Measurements from ENCODE around the gene BCAS3.
A peak's percentile ranks its signal among the peaks of the same experiment; 100 is the strongest.

The BCAS3 gene

GRCh38 chr17:61087024-61087423 is 409.4 kb downstream of the BCAS3 start:
- Mint-ChIP-seq H3K27me3 (no peaks in the 10 kb centered on the region), H3K27ac (no peak overlapping the region), H3K36me3 (ENCODE audit: low read depth) (peaks cover 18% of the 10 kb centered on the region), H3K9me3 (peaks cover 13% of the 10 kb centered on the region), H3K4me1 (ENCODE audit: low read depth) (no peaks in the 10 kb centered on the region), H3K4me3 (no peak overlapping the region)

DNA sequence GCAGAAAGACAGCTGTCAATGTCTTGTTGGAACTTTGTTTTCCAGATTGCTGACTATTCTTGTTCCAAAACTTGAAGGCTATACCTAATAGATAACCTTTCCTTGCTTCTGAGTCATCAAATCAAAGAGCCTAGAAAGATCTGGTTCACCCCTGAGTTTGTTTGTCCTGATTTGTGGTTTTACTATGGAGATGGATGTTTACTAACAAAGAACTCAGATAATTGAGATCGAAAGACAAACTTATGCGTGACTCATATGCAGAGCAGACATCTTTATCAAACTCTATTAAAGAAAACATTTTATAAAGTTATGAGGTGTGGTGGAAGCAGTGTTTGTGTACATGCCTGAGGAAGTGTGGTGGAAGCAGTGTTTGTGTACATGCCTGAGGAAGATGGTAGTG is 410.9 kb downstream of the BCAS3 start:
- Mint-ChIP-seq H3K36me3 (ENCODE audit: low read depth) (peaks cover 23% of the 10 kb centered on the region), H3K9me3 (peaks cover 17% of the 10 kb centered on the region), H3K4me3 (no peak overlapping the region), H3K27me3 (no peaks in the 10 kb centered on the region), H3K27ac (no peak overlapping the region), H3K4me1 (ENCODE audit: low read depth) (no peaks in the 10 kb centered on the region)

DNA sequence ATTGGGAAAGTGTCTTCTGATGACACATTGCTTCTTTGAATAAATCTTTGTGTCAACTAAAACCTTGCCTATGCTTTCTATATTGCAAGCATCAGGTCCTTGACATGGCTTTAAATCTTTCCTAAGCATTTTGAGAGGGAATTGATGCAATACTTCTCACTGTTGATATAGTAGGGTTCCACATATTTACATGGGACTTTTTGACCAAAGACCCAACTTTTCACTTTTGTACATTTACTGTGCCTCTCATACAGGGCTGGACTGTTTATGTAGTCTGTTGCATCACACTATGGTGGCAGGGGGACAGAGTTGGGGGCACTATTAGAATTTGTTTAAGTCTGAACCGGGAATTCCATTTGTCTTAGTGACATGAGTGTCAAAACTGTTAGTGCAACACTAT is 413.4 kb downstream of the BCAS3 start:
- H3K4me1 Mint-ChIP-seq (ENCODE audit: low read depth): no peaks in the 10 kb centered on the region
- H3K27me3 Mint-ChIP-seq: no peaks in the 10 kb centered on the region
- H3K4me3 Mint-ChIP-seq: no peak overlapping the region
- H3K9me3 Mint-ChIP-seq: peaks cover 17% of the 10 kb centered on the region
- peaks cover 23% of the 10 kb centered on the region for H3K36me3 Mint-ChIP-seq (ENCODE audit: low read depth)
- no peak overlapping the region for H3K27ac Mint-ChIP-seq

GRCh38 chr17:61097781-61098180 is 420.1 kb downstream of the BCAS3 start:
- Mint-ChIP-seq H3K27ac (no peak overlapping the region), H3K36me3 (ENCODE audit: low read depth) (no peaks in the 10 kb centered on the region), H3K9me3 (no peaks in the 10 kb centered on the region), H3K27me3 (no peaks in the 10 kb centered on the region), H3K4me3 (no peak overlapping the region), H3K4me1 (ENCODE audit: low read depth) (no peaks in the 10 kb centered on the region)

DNA sequence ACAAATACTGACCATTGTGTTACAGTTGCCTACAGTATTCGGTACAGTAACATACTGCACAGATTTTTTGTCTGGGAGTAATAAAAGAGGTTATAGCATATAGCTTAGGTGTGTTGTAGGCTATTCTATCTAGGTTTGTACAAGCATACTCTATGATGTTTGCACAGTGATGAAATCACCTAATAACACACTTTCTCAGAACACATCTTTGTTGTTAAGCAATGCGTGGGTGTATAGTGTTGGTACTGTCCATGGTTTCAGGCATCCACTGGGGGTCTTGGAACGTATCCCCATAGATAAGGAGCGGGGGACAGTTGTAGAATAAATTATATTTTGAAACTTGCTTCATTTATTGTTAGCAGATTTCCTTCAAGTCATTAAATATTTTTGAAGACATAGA is 428.7 kb downstream of the BCAS3 start:
- Mint-ChIP-seq H3K27ac (no peak overlapping the region), H3K9me3 (no peaks in the 10 kb centered on the region), H3K4me3 (no peak overlapping the region), H3K36me3 (ENCODE audit: low read depth) (no peaks in the 10 kb centered on the region), H3K4me1 (ENCODE audit: low read depth) (no peaks in the 10 kb centered on the region), H3K27me3 (no peaks in the 10 kb centered on the region)

DNA sequence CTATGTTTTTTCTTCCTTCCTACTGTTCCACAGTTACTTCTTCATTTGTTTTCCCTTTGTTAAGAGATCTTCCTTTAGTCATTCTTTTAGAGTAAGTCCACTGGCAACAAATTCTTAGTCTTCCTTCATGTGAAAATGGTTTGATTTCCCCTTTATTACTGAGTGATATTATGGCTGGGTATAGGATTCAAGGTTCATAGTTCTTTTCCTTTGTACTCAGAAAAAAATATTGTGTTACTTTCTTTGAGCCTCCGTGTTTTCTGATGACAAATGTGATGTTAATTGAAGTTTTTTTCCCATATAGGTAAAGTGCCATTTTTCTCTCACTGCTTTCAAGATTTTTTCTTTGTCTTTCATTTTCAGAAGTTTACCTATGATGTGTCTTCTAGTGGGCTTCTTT is 438.9 kb downstream of the BCAS3 start:
- no peaks in the 10 kb centered on the region for H3K27me3 Mint-ChIP-seq
- no peak overlapping the region for H3K27ac Mint-ChIP-seq
- no peaks in the 10 kb centered on the region for H3K4me1 Mint-ChIP-seq (ENCODE audit: low read depth)
- H3K36me3 Mint-ChIP-seq (ENCODE audit: low read depth): peaks cover 11% of the 10 kb centered on the region
- no peak overlapping the region for H3K4me3 Mint-ChIP-seq
- peaks cover 11% of the 10 kb centered on the region for H3K9me3 Mint-ChIP-seq

- H3K4me1 Mint-ChIP-seq (ENCODE audit: low read depth): no peaks in the 10 kb centered on the region
- no peaks in the 10 kb centered on the region for H3K27me3 Mint-ChIP-seq
- no peak overlapping the region for H3K4me3 Mint-ChIP-seq
- H3K27ac Mint-ChIP-seq: peak overlapping the region; percentile 28
- H3K36me3 Mint-ChIP-seq (ENCODE audit: low read depth): peaks cover 11% of the 10 kb centered on the region
- H3K9me3 Mint-ChIP-seq: peaks cover 11% of the 10 kb centered on the region
Observed at GRCh38 chr17:61117983-61118382, 440.3 kb downstream of the BCAS3 start.

- Mint-ChIP-seq H3K4me1 (ENCODE audit: low read depth) (no peaks in the 10 kb centered on the region), H3K9me3 (peaks cover 11% of the 10 kb centered on the region)
Observed at GRCh38 chr17:61118871-61119270, 441.2 kb downstream of the BCAS3 start.

GRCh38 chr17:61122326-61122913 is 444.8 kb downstream of the BCAS3 start:
- H3K9me3 Mint-ChIP-seq: peaks cover 5% of the 10 kb centered on the region
- H3K27me3 Mint-ChIP-seq: no peaks in the 10 kb centered on the region
- no peak overlapping the region for H3K4me3 Mint-ChIP-seq
- H3K36me3 Mint-ChIP-seq (ENCODE audit: low read depth): peaks cover 5% of the 10 kb centered on the region
- H3K27ac Mint-ChIP-seq: no peak overlapping the region
- H3K4me1 Mint-ChIP-seq (ENCODE audit: low read depth): no peaks in the 10 kb centered on the region

More at GRCh38 chr17:61118871-61119270, 441.2 kb downstream of the BCAS3 start:
- peaks cover 11% of the 10 kb centered on the region for H3K36me3 Mint-ChIP-seq (ENCODE audit: low read depth)
- H3K4me3 Mint-ChIP-seq: no peak overlapping the region
- no peaks in the 10 kb centered on the region for H3K27me3 Mint-ChIP-seq
- H3K27ac Mint-ChIP-seq: no peak overlapping the region

DNA sequence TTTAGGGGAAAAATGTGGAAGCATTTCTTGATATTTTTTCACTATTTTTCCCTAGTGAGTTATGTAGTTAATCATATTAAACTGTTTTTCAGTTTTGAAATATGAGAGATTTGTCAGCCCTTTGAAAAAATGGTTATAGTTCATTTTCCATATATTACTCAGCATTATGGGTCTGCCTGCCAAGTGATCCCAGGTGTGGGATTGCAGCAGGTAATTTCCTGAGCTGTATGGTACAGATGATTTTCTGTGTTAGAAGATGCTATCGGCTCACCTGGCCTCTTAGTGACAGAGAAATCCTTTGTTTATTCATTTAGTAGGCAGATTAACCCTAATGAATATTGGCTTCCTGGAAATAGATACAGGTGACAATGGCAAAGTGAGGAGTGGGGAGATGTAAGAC is 446.9 kb downstream of the BCAS3 start:
- Mint-ChIP-seq H3K4me1 (ENCODE audit: low read depth) (peaks cover 6% of the 10 kb centered on the region), H3K4me3 (no peak overlapping the region), H3K27me3 (no peaks in the 10 kb centered on the region), H3K36me3 (ENCODE audit: low read depth) (no peaks in the 10 kb centered on the region), H3K9me3 (no peaks in the 10 kb centered on the region), H3K27ac (no peak overlapping the region)

- H3K27ac Mint-ChIP-seq: no peak overlapping the region
- H3K4me1 Mint-ChIP-seq (ENCODE audit: low read depth): peaks cover 6% of the 10 kb centered on the region
- H3K9me3 Mint-ChIP-seq: no peaks in the 10 kb centered on the region
- no peak overlapping the region for H3K4me3 Mint-ChIP-seq
- no peaks in the 10 kb centered on the region for H3K36me3 Mint-ChIP-seq (ENCODE audit: low read depth)
- H3K27me3 Mint-ChIP-seq: no peaks in the 10 kb centered on the region
Observed at GRCh38 chr17:61126473-61127249, 449.0 kb downstream of the BCAS3 start.

- Mint-ChIP-seq H3K9me3 (no peaks in the 10 kb centered on the region), H3K4me1 (ENCODE audit: low read depth) (peaks cover 10% of the 10 kb centered on the region), H3K27me3 (no peaks in the 10 kb centered on the region), H3K36me3 (ENCODE audit: low read depth) (no peaks in the 10 kb centered on the region), H3K4me3 (no peak overlapping the region), H3K27ac (no peak overlapping the region)
Observed at GRCh38 chr17:61127960-61128359, 450.3 kb downstream of the BCAS3 start.

DNA sequence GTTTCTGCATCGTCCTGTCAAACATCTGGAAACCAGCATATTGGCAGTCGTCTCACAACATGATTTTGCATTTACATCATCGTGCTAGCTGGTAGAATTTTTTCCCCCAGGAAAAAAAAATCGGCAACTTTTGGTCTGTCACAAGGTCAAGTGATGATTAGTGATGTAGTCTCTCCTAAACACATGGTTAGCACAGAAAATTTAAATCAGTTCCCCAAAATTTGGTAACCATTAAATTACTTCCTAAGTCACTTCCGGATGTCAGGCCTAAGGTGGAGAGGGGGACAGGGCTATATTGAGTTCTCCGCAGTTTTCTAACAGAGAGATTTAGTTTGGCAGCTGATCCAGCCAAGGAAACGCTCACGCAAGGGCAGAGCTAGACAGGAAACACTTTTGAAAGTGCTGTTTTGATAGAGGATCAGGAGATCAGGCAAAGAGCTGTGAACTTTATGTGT is 451.0 kb downstream of the BCAS3 start:
- Mint-ChIP-seq H3K36me3 (ENCODE audit: low read depth) (no peaks in the 10 kb centered on the region), H3K27ac (no peak overlapping the region), H3K9me3 (no peaks in the 10 kb centered on the region), H3K4me3 (no peak overlapping the region), H3K4me1 (ENCODE audit: low read depth) (peaks cover 10% of the 10 kb centered on the region), H3K27me3 (no peaks in the 10 kb centered on the region)

GRCh38 chr17:61129267-61130254 is 451.9 kb downstream of the BCAS3 start:
- no peak overlapping the region for H3K27ac Mint-ChIP-seq
- no peak overlapping the region for H3K4me3 Mint-ChIP-seq
- no peaks in the 10 kb centered on the region for H3K9me3 Mint-ChIP-seq
- no peaks in the 10 kb centered on the region for H3K27me3 Mint-ChIP-seq
- H3K36me3 Mint-ChIP-seq (ENCODE audit: low read depth): no peaks in the 10 kb centered on the region
- peaks cover 10% of the 10 kb centered on the region for H3K4me1 Mint-ChIP-seq (ENCODE audit: low read depth)

- H3K27me3 Mint-ChIP-seq: no peaks in the 10 kb centered on the region
- no peak overlapping the region for H3K4me3 Mint-ChIP-seq
- no peak overlapping the region for H3K27ac Mint-ChIP-seq
- H3K36me3 Mint-ChIP-seq (ENCODE audit: low read depth): no peaks in the 10 kb centered on the region
- H3K4me1 Mint-ChIP-seq (ENCODE audit: low read depth): peaks cover 10% of the 10 kb centered on the region
- H3K9me3 Mint-ChIP-seq: no peaks in the 10 kb centered on the region
Observed at GRCh38 chr17:61130330-61130729, 452.7 kb downstream of the BCAS3 start.
